ENCODE data around the gene ZFC3H1.

The ZFC3H1 gene

GRCh38 chr12:71655907-71656306 is 7.7 kb downstream of the ZFC3H1 start:
- H3K36me3 ChIP-seq (ENCODE audit: control insufficient read depth, insufficient read depth, low read length) = peaks cover 7% of the 10 kb centered on the region; the same call in 1 of the 2 replicates
- no CpG with 5 or more reads among the region's 1 CpG for WGBS (ENCODE audit: insufficient coverage, insufficient read length)

GRCh38 chr12:71655495-71655894 is 8.2 kb downstream of the ZFC3H1 start:
- H3K27ac ChIP-seq (ENCODE audit: low read length) = no peak overlapping the region
- H3K27me3 ChIP-seq (ENCODE audit: control insufficient read depth, insufficient read depth, low read length) = no peaks in the 10 kb centered on the region
- no peak for DNase-seq (ENCODE audit: low read depth, low spot score)
- no peaks in the 10 kb centered on the region for H3K4me1 ChIP-seq (ENCODE audit: control insufficient read depth, insufficient read depth, low read length)
- no peak overlapping the region for H3K4me3 ChIP-seq (ENCODE audit: low read length)
- H3K36me3 ChIP-seq (ENCODE audit: control insufficient read depth, insufficient read depth, low read length) = peaks cover 7% of the 10 kb centered on the region; the same call in 1 of the 2 replicates
- WGBS (ENCODE audit: insufficient coverage, insufficient read length) = no CpG with 5 or more reads among the region's 1 CpG
- no peaks in the 10 kb centered on the region for H3K9me3 ChIP-seq (ENCODE audit: control insufficient read depth, insufficient read depth, low read length)

More at GRCh38 chr12:71655907-71656306, 7.7 kb downstream of the ZFC3H1 start:
- no peak for DNase-seq (ENCODE audit: low read depth, low spot score)
- no peaks in the 10 kb centered on the region for H3K27me3 ChIP-seq (ENCODE audit: control insufficient read depth, insufficient read depth, low read length)
- no peaks in the 10 kb centered on the region for H3K4me1 ChIP-seq (ENCODE audit: control insufficient read depth, insufficient read depth, low read length)
- H3K4me3 ChIP-seq (ENCODE audit: low read length) = no peak overlapping the region
- no peak overlapping the region for H3K27ac ChIP-seq (ENCODE audit: low read length)
- H3K9me3 ChIP-seq (ENCODE audit: control insufficient read depth, insufficient read depth, low read length) = no peaks in the 10 kb centered on the region

GRCh38 chr12:71654200-71654599 is 9.4 kb downstream of the ZFC3H1 start:
- no CpG with 5 or more reads among the region's 3 CpGs for WGBS (ENCODE audit: insufficient coverage, insufficient read length)
- no peak for DNase-seq (ENCODE audit: low read depth, low spot score)
- Histone ChIP-seq H3K36me3 (ENCODE audit: control insufficient read depth, insufficient read depth, low read length) (peaks cover 7% of the 10 kb centered on the region; the same call in 1 of the 2 replicates), H3K4me1 (ENCODE audit: control insufficient read depth, insufficient read depth, low read length) (no peaks in the 10 kb centered on the region), H3K4me3 (ENCODE audit: low read length) (no peak overlapping the region), H3K27ac (ENCODE audit: low read length) (no peak overlapping the region), H3K9me3 (ENCODE audit: control insufficient read depth, insufficient read depth, low read length) (no peaks in the 10 kb centered on the region), H3K27me3 (ENCODE audit: control insufficient read depth, insufficient read depth, low read length) (no peaks in the 10 kb centered on the region)

GRCh38 chr12:71653137-71653536 is 10.5 kb downstream of the ZFC3H1 start:
- H3K36me3 ChIP-seq (ENCODE audit: control insufficient read depth, insufficient read depth, low read length) = peaks cover 7% of the 10 kb centered on the region; the same call in 1 of the 2 replicates
- H3K4me3 ChIP-seq (ENCODE audit: low read length) = no peak overlapping the region
- no peak for DNase-seq (ENCODE audit: low read depth, low spot score)
- H3K4me1 ChIP-seq (ENCODE audit: control insufficient read depth, insufficient read depth, low read length) = no peaks in the 10 kb centered on the region
- no peaks in the 10 kb centered on the region for H3K27me3 ChIP-seq (ENCODE audit: control insufficient read depth, insufficient read depth, low read length)
- no peak overlapping the region for H3K27ac ChIP-seq (ENCODE audit: low read length)
- no CpG with 5 or more reads among the region's 2 CpGs for WGBS (ENCODE audit: insufficient coverage, insufficient read length)
- H3K9me3 ChIP-seq (ENCODE audit: control insufficient read depth, insufficient read depth, low read length) = no peaks in the 10 kb centered on the region

- 100% methylated on average over 1 of the region's 1 CpG for WGBS (ENCODE audit: insufficient coverage, insufficient read length)
- Histone ChIP-seq H3K4me3 (ENCODE audit: low read length) (no peak overlapping the region), H3K27ac (ENCODE audit: low read length) (no peak overlapping the region), H3K4me1 (ENCODE audit: control insufficient read depth, insufficient read depth, low read length) (no peaks in the 10 kb centered on the region), H3K27me3 (ENCODE audit: control insufficient read depth, insufficient read depth, low read length) (no peaks in the 10 kb centered on the region), H3K9me3 (ENCODE audit: control insufficient read depth, insufficient read depth, low read length) (no peaks in the 10 kb centered on the region), H3K36me3 (ENCODE audit: control insufficient read depth, insufficient read depth, low read length) (peaks cover 5% of the 10 kb centered on the region; the same call in 1 of the 2 replicates)
- DNase-seq (ENCODE audit: low read depth, low spot score) = no peak
These were observed 11.0 kb downstream of the ZFC3H1 start for GRCh38 chr12:71652656-71653055.

- DNase-seq (ENCODE audit: low read depth, low spot score) = no peak
- no peaks in the 10 kb centered on the region for H3K27me3 ChIP-seq (ENCODE audit: control insufficient read depth, insufficient read depth, low read length)
- H3K9me3 ChIP-seq (ENCODE audit: control insufficient read depth, insufficient read depth, low read length) = no peaks in the 10 kb centered on the region
- no CpG with 5 or more reads among the region's 2 CpGs for WGBS (ENCODE audit: insufficient coverage, insufficient read length)
- peaks cover 2% of the 10 kb centered on the region; the same call in 1 of the 2 replicates for H3K36me3 ChIP-seq (ENCODE audit: control insufficient read depth, insufficient read depth, low read length)
- no peak overlapping the region for H3K27ac ChIP-seq (ENCODE audit: low read length)
- H3K4me1 ChIP-seq (ENCODE audit: control insufficient read depth, insufficient read depth, low read length) = no peaks in the 10 kb centered on the region
- no peak overlapping the region for H3K4me3 ChIP-seq (ENCODE audit: low read length)
These were observed 14.2 kb downstream of the ZFC3H1 start for GRCh38 chr12:71649401-71649800.

GRCh38 chr12:71648537-71648936 is 15.1 kb downstream of the ZFC3H1 start:
- no peaks in the 10 kb centered on the region; the same call in 1 of the 2 replicates for H3K36me3 ChIP-seq (ENCODE audit: control insufficient read depth, insufficient read depth, low read length)
- no peak overlapping the region for H3K4me3 ChIP-seq (ENCODE audit: low read length)
- H3K27me3 ChIP-seq (ENCODE audit: control insufficient read depth, insufficient read depth, low read length) = no peaks in the 10 kb centered on the region
- H3K9me3 ChIP-seq (ENCODE audit: control insufficient read depth, insufficient read depth, low read length) = no peaks in the 10 kb centered on the region
- no peaks in the 10 kb centered on the region for H3K4me1 ChIP-seq (ENCODE audit: control insufficient read depth, insufficient read depth, low read length)
- no CpG with 5 or more reads among the region's 4 CpGs for WGBS (ENCODE audit: insufficient coverage, insufficient read length)
- H3K27ac ChIP-seq (ENCODE audit: low read length) = no peak overlapping the region
- no peak for DNase-seq (ENCODE audit: low read depth, low spot score)

GRCh38 chr12:71646512-71646911 is 17.1 kb downstream of the ZFC3H1 start:
- DNase-seq (ENCODE audit: low read depth, low spot score) = no peak
- no CpG with 5 or more reads among the region's 3 CpGs for WGBS (ENCODE audit: insufficient coverage, insufficient read length)
- no peak overlapping the region for H3K27ac ChIP-seq (ENCODE audit: low read length)
- H3K4me1 ChIP-seq (ENCODE audit: control insufficient read depth, insufficient read depth, low read length) = no peaks in the 10 kb centered on the region
- no peaks in the 10 kb centered on the region for H3K27me3 ChIP-seq (ENCODE audit: control insufficient read depth, insufficient read depth, low read length)
- no peaks in the 10 kb centered on the region for H3K9me3 ChIP-seq (ENCODE audit: control insufficient read depth, insufficient read depth, low read length)
- no peak overlapping the region for H3K4me3 ChIP-seq (ENCODE audit: low read length)
- no peaks in the 10 kb centered on the region; the same call in 1 of the 2 replicates for H3K36me3 ChIP-seq (ENCODE audit: control insufficient read depth, insufficient read depth, low read length)

GRCh38 chr12:71645268-71645667 is 18.4 kb downstream of the ZFC3H1 start:
- no peak overlapping the region for H3K4me3 ChIP-seq (ENCODE audit: low read length)
- H3K27me3 ChIP-seq (ENCODE audit: control insufficient read depth, insufficient read depth, low read length) = no peaks in the 10 kb centered on the region
- 100% methylated on average over 2 of the region's 3 CpGs for WGBS (ENCODE audit: insufficient coverage, insufficient read length)
- H3K27ac ChIP-seq (ENCODE audit: low read length) = no peak overlapping the region
- DNase-seq (ENCODE audit: low read depth, low spot score) = no peak
- no peaks in the 10 kb centered on the region for H3K9me3 ChIP-seq (ENCODE audit: control insufficient read depth, insufficient read depth, low read length)
- H3K36me3 ChIP-seq (ENCODE audit: control insufficient read depth, insufficient read depth, low read length) = peaks cover 2% of the 10 kb centered on the region
- H3K4me1 ChIP-seq (ENCODE audit: control insufficient read depth, insufficient read depth, low read length) = no peaks in the 10 kb centered on the region

- no CpG with 5 or more reads among the region's 2 CpGs for WGBS (ENCODE audit: insufficient coverage, insufficient read length)
- peaks cover 3% of the 10 kb centered on the region for H3K36me3 ChIP-seq (ENCODE audit: control insufficient read depth, insufficient read depth, low read length)
- no peak overlapping the region for H3K27ac ChIP-seq (ENCODE audit: low read length)
These were observed 21.4 kb downstream of the ZFC3H1 start for GRCh38 chr12:71642264-71642663.

GRCh38 chr12:71641390-71641789 is 22.3 kb downstream of the ZFC3H1 start:
- Histone ChIP-seq H3K27ac (ENCODE audit: low read length) (no peak overlapping the region), H3K4me1 (ENCODE audit: control insufficient read depth, insufficient read depth, low read length) (no peaks in the 10 kb centered on the region), H3K4me3 (ENCODE audit: low read length) (no peak overlapping the region), H3K36me3 (ENCODE audit: control insufficient read depth, insufficient read depth, low read length) (peaks cover 3% of the 10 kb centered on the region), H3K9me3 (ENCODE audit: control insufficient read depth, insufficient read depth, low read length) (no peaks in the 10 kb centered on the region), H3K27me3 (ENCODE audit: control insufficient read depth, insufficient read depth, low read length) (no peaks in the 10 kb centered on the region)
- DNase-seq (ENCODE audit: low read depth, low spot score) = no peak
- no CpG with 5 or more reads among the region's 2 CpGs for WGBS (ENCODE audit: insufficient coverage, insufficient read length)

More at GRCh38 chr12:71642264-71642663, 21.4 kb downstream of the ZFC3H1 start:
- DNase-seq (ENCODE audit: low read depth, low spot score) = no peak
- H3K4me3 ChIP-seq (ENCODE audit: low read length) = no peak overlapping the region
- H3K4me1 ChIP-seq (ENCODE audit: control insufficient read depth, insufficient read depth, low read length) = no peaks in the 10 kb centered on the region
- H3K27me3 ChIP-seq (ENCODE audit: control insufficient read depth, insufficient read depth, low read length) = no peaks in the 10 kb centered on the region
- no peaks in the 10 kb centered on the region for H3K9me3 ChIP-seq (ENCODE audit: control insufficient read depth, insufficient read depth, low read length)

Measured in iPS DF 6.9 (cell line).